ENCODE results near the gene MMP24. TPM values are rescaled to one million over a fixed set of nuclear protein-coding genes. Genes with fewer than 3 reads are reported as not detected.

Gene MMP24
- total RNA-seq, 1 donor from 2014 or later: not detected

DNA sequence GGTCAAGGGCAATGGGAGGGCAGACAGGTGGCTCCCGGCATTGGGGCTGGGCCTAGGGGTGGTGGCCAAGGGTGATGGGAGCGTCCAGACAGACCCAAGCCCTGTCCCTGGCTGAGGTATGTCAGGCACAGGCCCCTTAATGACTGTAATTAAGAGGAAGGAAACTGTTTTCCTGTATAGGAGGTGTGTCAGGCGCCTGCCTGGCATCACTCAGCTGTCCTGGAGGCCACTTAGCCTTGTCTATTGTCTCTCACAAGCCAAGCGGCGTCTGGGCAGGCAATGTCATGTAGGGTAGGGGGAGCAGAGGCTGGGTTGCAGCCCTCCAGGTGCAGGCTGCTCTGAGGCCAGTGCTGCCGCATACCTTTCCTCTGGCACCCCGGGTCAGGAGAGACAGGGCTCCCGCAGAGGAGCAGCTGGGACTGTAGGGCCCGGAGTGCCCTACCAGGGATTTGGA is 69.6 kb downstream of the MMP24 start:
- ChIA-PET POLR2A (no interaction called here), CTCF (no interaction called here)
- ATAC-seq (ENCODE audit: low read depth) (no peak), DNase-seq (no peak)
- no peaks in the 10 kb centered on the region for H3K4me1 Mint-ChIP-seq
- no peaks in the 10 kb centered on the region for H3K9me3 Mint-ChIP-seq
- H3K36me3 Mint-ChIP-seq (ENCODE audit: low read depth): no peaks in the 10 kb centered on the region
- peaks cover 10% of the 10 kb centered on the region for H3K27me3 Mint-ChIP-seq
- H3K27ac Mint-ChIP-seq: no peak overlapping the region
- no peak overlapping the region for H3K4me3 Mint-ChIP-seq
- TF ChIP-seq, protein P1, sequence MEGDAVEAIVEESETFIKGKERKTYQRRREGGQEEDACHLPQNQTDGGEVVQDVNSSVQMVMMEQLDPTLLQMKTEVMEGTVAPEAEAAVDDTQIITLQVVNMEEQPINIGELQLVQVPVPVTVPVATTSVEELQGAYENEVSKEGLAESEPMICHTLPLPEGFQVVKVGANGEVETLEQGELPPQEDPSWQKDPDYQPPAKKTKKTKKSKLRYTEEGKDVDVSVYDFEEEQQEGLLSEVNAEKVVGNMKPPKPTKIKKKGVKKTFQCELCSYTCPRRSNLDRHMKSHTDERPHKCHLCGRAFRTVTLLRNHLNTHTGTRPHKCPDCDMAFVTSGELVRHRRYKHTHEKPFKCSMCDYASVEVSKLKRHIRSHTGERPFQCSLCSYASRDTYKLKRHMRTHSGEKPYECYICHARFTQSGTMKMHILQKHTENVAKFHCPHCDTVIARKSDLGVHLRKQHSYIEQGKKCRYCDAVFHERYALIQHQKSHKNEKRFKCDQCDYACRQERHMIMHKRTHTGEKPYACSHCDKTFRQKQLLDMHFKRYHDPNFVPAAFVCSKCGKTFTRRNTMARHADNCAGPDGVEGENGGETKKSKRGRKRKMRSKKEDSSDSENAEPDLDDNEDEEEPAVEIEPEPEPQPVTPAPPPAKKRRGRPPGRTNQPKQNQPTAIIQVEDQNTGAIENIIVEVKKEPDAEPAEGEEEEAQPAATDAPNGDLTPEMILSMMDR (IDR thresholded peaks at IDR 0.05): no peak
- intact Hi-C loops (cut with micrococcal nuclease): no loop called here

DNA sequence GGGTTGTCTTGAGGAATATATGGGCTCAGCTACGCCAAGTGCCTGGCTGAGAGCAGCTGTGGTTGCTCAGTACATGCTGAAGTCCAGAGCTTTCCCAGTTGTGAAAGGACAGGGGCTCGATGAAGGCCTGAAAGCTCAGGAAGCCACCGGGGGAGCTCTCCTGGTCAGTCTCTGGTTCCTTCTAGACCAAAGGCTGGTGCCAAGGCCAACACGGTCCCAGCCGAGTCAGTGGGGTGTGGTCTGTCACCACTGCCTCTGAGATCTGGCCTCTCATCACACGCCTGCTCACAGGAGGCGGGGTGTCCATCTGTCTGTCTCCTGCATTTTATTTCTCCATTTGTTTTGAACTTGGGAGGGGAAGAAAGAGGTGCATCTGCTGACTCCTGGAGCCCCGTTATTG is 70.7 kb downstream of the MMP24 start:
- H3K9me3 Mint-ChIP-seq: no peaks in the 10 kb centered on the region
- intact Hi-C loops (cut with micrococcal nuclease): no loop called here
- H3K36me3 Mint-ChIP-seq (ENCODE audit: low read depth): peaks cover 5% of the 10 kb centered on the region
- peaks cover 10% of the 10 kb centered on the region for H3K27me3 Mint-ChIP-seq
- no peaks in the 10 kb centered on the region for H3K4me1 Mint-ChIP-seq
- no peak overlapping the region for H3K4me3 Mint-ChIP-seq
- TF ChIP-seq, protein P1 (IDR thresholded peaks at IDR 0.05): no peak
- ATAC-seq (ENCODE audit: low read depth) (no peak), DNase-seq (no peak)
- no peak overlapping the region for H3K27ac Mint-ChIP-seq
- ChIA-PET CTCF (no interaction called here), POLR2A (no interaction called here)

DNA sequence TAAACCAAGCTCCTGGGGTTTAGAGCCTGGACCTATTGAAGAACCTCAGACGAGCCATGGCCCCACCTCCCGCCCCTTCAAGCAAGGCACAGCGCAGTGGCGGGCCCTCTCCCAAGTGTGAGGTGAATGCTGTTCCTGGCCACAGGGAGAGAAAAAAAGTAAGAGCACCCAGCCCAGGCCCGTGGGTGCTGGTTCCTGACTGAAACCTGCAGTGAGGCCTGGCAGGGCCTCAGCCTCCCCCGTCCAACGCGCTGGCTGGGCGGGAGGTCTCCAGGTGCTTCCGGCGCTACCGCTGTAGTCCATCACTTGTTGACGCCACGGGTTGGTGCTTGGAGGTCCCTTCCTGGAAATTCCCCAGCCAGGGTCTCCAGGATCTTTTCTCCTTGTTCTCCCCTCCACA is 71.2 kb downstream of the MMP24 start:
- ATAC-seq (ENCODE audit: low read depth) (no peak), DNase-seq (no peak)
- Mint-ChIP-seq H3K4me3 (no peak overlapping the region), H3K36me3 (ENCODE audit: low read depth) (peaks cover 5% of the 10 kb centered on the region), H3K27me3 (peaks cover 7% of the 10 kb centered on the region), H3K27ac (no peak overlapping the region), H3K9me3 (no peaks in the 10 kb centered on the region), H3K4me1 (no peaks in the 10 kb centered on the region)
- ChIA-PET CTCF (no interaction called here), POLR2A (interaction anchor here (1.1 kb wide), 1 partner anchor 13 kb away, joined by 4 read pairs; the partner anchor contains the start of gene EIF6)
- intact Hi-C loops (cut with micrococcal nuclease): no loop called here
- TF ChIP-seq, protein P1 (IDR thresholded peaks at IDR 0.05): no peak

DNA sequence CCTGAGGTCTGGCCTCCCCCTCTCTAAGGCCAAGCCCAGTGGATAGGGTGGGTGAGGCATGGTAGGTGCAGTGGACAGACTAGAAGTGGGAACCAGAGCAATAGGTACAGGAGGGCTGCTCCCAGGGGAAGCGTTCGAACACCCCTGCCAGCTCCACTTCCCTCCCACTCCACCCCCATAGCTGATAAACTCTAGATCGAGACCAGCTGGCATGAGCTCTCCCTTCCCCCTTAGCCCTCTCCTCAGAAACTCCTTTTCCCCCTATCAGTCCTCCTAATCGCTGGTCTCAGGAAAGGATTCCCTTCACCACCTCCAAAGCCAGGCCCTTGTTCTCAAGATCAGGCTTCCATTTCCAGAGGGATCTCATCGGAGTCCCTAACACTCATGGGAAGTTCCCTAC is 71.8 kb downstream of the MMP24 start:
- Mint-ChIP-seq H3K9me3 (no peaks in the 10 kb centered on the region), H3K4me1 (no peaks in the 10 kb centered on the region), H3K27me3 (peaks cover 4% of the 10 kb centered on the region), H3K4me3 (no peak overlapping the region), H3K36me3 (ENCODE audit: low read depth) (peaks cover 5% of the 10 kb centered on the region), H3K27ac (no peak overlapping the region)
- intact Hi-C loops (cut with micrococcal nuclease): no loop called here
- TF ChIP-seq, protein P1 (IDR thresholded peaks at IDR 0.05): no peak
- ChIA-PET POLR2A (interaction anchor here (1.1 kb wide), 1 partner anchor 14 kb away, joined by 4 read pairs; the partner anchor contains the start of gene EIF6), CTCF (no interaction called here)
- no peak for DNase-seq
- ATAC-seq (ENCODE audit: low read depth): no peak

DNA sequence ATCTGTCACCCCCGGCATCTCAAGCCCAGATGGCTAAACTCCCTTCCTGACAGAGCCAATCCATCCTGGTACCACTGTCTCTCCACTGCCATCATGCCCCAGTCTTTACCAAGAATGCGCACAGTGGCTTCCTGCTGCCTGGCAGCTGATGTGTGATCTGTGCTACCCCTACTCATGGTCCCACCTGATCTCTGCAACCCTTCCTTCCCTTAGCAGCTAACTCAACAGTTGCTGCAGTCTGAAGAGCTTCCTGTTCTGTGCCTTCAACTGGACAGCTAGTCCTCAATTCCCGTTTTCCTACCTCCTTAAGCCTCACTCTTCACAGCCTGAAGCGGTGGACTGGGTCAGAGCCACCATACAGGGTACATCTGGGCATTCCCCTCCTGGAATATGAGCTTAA is 73.3 kb downstream of the MMP24 start:
- Mint-ChIP-seq H3K4me1 (peaks cover 4% of the 10 kb centered on the region), H3K4me3 (no peak overlapping the region), H3K36me3 (ENCODE audit: low read depth) (peaks cover 5% of the 10 kb centered on the region), H3K27me3 (no peaks in the 10 kb centered on the region), H3K27ac (no peak overlapping the region), H3K9me3 (no peaks in the 10 kb centered on the region)
- TF ChIP-seq, protein P1 (IDR thresholded peaks at IDR 0.05): no peak
- POLR2A ChIA-PET: no interaction called here
- intact Hi-C loops (cut with micrococcal nuclease): no loop called here
- no peak for ATAC-seq (ENCODE audit: low read depth)
- DNase-seq: no peak
- CTCF ChIA-PET: no interaction called here
